ENCODE data around the gene OR2F1. TPM values are rescaled to one million over a fixed set of nuclear protein-coding genes. Genes with fewer than 3 reads are reported as not detected.

Gene OR2F1, protein sequence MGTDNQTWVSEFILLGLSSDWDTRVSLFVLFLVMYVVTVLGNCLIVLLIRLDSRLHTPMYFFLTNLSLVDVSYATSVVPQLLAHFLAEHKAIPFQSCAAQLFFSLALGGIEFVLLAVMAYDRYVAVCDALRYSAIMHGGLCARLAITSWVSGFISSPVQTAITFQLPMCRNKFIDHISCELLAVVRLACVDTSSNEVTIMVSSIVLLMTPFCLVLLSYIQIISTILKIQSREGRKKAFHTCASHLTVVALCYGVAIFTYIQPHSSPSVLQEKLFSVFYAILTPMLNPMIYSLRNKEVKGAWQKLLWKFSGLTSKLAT
- not detected in 2 replicates for total RNA-seq (2012; rRNA removed)

DNA sequence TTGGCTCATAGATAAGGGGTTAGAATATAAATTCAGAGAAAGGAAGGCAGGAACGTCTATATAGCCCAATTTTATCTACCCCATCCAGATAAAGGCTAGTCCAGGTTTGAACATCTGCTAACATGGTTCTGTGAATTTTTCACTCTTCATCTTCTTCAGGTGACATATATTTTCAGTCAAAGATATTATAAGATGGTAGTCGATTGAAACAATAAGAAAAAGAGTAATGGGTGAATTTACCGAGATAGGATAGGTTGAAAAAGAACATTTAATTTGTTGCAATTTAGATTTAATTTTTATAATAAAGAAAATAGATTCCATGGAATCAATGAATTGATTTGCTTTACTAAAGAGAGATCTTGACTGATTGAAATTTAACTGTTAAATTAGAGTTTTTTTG lies at the start of gene OR2F1:
TSS of gene OR2F1 (plus strand) at position 301 of the 400 bp plus-strand sequence. CDS start 5,127 bp downstream, outside the sequence.
- no peak within 1 kb of the TSS for H3K4me3 ChIP-seq (ENCODE audit: low read length)
- no peak within 1 kb of the TSS for H3K9ac ChIP-seq (ENCODE audit: low read depth, low read length)
- no peak within 1 kb of the TSS for H3K4me2 ChIP-seq (ENCODE audit: low read length)
- H3K4me1 ChIP-seq (ENCODE audit: control insufficient read depth, insufficient read depth, low read length), result no peaks in the 10 kb centered on the region
- no peaks in the 10 kb centered on the region for H3K36me3 ChIP-seq (ENCODE audit: insufficient read depth, low read length)
- no peaks in the 10 kb centered on the region for H3K27me3 ChIP-seq (ENCODE audit: control insufficient read depth, insufficient read depth, low read length)
- no peaks in the 10 kb centered on the region for H3K9me3 ChIP-seq (replicated peaks; ENCODE audit: low read length)

DNA sequence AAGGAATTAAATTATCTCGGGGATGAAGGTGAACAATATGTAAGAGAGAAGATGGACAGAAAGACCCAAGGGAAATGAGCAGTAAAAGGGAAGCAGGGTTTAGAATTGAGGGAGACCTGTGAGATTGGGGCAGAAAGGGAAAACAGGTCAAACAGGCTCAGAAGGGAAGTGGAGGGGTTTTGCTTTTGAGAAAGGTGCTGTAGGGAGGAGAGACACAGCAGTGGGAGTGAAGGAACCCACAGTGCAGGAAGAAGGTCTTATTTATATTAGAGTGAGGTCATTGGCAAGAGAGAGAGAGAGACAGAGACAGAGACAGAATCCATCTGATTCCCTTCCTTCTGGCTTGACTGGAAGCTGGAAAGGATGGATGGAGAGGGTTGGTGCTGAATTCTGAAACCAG lies 49.1 kb upstream of the OR2F1 start:
- Histone ChIP-seq H3K4me1 (ENCODE audit: control insufficient read depth, insufficient read depth, low read length) (peaks cover 4% of the 10 kb centered on the region), H3K9ac (ENCODE audit: low read depth, low read length) (no peak overlapping the region), H3K4me2 (ENCODE audit: low read length) (no peak overlapping the region), H3K9me3 (replicated peaks; ENCODE audit: low read length) (no peaks in the 10 kb centered on the region), H3K4me3 (ENCODE audit: low read length) (no peak overlapping the region), H3K36me3 (ENCODE audit: insufficient read depth, low read length) (no peaks in the 10 kb centered on the region), H3K27me3 (ENCODE audit: control insufficient read depth, insufficient read depth, low read length) (no peaks in the 10 kb centered on the region)

DNA sequence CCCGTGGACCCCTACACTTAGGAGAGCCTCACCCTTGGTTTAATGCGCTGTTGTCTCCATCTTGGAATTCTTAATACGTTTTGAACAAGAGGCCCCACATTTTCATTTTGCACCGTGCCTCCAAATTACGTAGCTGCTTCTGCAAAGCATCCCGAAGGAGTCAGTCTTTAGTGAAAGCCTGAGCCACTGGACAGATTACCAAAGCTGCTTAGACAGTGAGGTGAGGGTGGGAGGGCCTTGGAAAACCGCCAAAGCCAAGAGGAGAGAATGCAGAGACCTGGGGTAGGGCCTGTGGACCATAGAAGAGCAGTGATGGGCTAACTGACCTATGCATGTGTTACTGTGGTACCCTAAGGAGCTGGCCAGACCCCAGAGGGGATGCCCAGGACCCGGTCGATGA lies 48.5 kb upstream of the OR2F1 start:
- H3K36me3 ChIP-seq (ENCODE audit: insufficient read depth, low read length), result no peaks in the 10 kb centered on the region
- H3K9me3 ChIP-seq (replicated peaks; ENCODE audit: low read length), result no peaks in the 10 kb centered on the region
- H3K4me3 ChIP-seq (ENCODE audit: low read length), result no peak overlapping the region
- no peaks in the 10 kb centered on the region for H3K27me3 ChIP-seq (ENCODE audit: control insufficient read depth, insufficient read depth, low read length)
- no peaks in the 10 kb centered on the region for H3K4me1 ChIP-seq (ENCODE audit: control insufficient read depth, insufficient read depth, low read length)
- H3K4me2 ChIP-seq (ENCODE audit: low read length), result no peak overlapping the region
- H3K9ac ChIP-seq (ENCODE audit: low read depth, low read length), result no peak overlapping the region

DNA sequence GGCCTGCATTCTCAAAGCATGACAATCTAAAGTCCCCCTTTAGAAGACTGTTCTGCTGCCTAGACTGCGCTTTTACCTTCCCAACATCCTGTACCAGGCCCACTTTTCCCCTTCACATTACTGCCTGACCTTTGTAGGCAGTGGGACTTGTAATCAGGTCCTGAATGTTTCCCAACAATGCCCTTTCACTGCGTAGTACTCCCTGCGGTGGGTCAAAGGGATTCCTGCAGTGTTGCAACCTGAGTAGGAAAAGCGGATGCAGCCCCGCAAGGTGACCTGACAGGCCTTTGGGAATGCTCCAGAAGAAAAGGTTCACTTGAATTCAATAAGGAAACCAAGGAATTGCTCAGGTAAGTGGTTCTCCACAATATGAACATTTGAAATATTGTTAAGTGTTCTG lies 47.7 kb upstream of the OR2F1 start:
- no peaks in the 10 kb centered on the region for H3K27me3 ChIP-seq (ENCODE audit: control insufficient read depth, insufficient read depth, low read length)
- no peaks in the 10 kb centered on the region for H3K4me1 ChIP-seq (ENCODE audit: control insufficient read depth, insufficient read depth, low read length)
- H3K9ac ChIP-seq (ENCODE audit: low read depth, low read length), result no peak overlapping the region
- H3K4me2 ChIP-seq (ENCODE audit: low read length), result no peak overlapping the region
- H3K4me3 ChIP-seq (ENCODE audit: low read length), result no peak overlapping the region
- no peaks in the 10 kb centered on the region for H3K36me3 ChIP-seq (ENCODE audit: insufficient read depth, low read length)
- H3K9me3 ChIP-seq (replicated peaks; ENCODE audit: low read length), result no peaks in the 10 kb centered on the region

DNA sequence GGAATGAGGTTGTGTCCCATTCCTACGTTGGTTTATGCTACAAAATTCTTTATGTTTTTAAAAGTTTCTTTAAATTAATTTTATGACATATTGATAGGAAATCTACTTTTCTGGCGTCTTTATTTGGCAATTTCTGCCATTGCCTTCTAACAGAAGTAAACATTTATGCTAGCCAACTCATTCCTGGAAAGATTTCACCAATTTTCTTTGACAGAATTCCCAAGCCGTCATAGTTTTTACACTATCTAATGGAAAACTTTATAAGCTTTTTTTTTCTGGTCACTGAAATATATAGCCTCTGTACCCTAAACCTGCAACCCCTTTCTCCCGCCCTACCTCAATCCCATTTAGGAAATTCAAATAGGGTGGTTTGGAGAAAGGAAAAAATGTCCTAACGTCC lies 46.5 kb upstream of the OR2F1 start:
- Histone ChIP-seq H3K4me1 (ENCODE audit: control insufficient read depth, insufficient read depth, low read length) (no peaks in the 10 kb centered on the region), H3K4me2 (ENCODE audit: low read length) (no peak overlapping the region), H3K9me3 (replicated peaks; ENCODE audit: low read length) (no peaks in the 10 kb centered on the region)

DNA sequence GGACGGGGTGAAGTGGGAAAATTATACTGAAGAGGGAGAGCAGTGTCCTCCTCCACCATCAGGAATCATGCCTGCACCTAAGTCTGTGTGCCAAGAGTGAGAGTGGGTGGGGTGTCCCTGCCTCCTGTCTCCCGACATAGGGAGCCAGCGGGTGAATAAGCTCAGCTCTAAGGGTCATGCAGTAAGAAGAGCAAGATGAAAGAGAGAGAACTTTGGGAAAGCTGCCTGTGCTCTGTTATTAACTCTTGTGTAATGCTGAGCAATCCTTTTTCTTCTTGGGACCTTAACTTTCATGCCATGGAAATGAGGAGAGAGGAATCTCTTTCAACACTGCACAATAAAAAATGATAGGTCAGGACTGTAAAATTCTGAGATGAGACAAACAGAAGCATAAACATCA lies 44.8 kb upstream of the OR2F1 start:
- H3K4me3 ChIP-seq (ENCODE audit: low read length), result no peak overlapping the region
- H3K9me3 ChIP-seq (replicated peaks; ENCODE audit: low read length), result no peaks in the 10 kb centered on the region
- H3K4me2 ChIP-seq (ENCODE audit: low read length), result no peak overlapping the region
- no peaks in the 10 kb centered on the region for H3K27me3 ChIP-seq (ENCODE audit: control insufficient read depth, insufficient read depth, low read length)
- H3K4me1 ChIP-seq (ENCODE audit: control insufficient read depth, insufficient read depth, low read length), result no peaks in the 10 kb centered on the region
- H3K9ac ChIP-seq (ENCODE audit: low read depth, low read length), result no peak overlapping the region
- H3K36me3 ChIP-seq (ENCODE audit: insufficient read depth, low read length), result no peaks in the 10 kb centered on the region

More for the DNA sequence above, 46.5 kb upstream of the OR2F1 start:
- Histone ChIP-seq H3K4me3 (ENCODE audit: low read length) (no peak overlapping the region), H3K36me3 (ENCODE audit: insufficient read depth, low read length) (no peaks in the 10 kb centered on the region), H3K9ac (ENCODE audit: low read depth, low read length) (no peak overlapping the region), H3K27me3 (ENCODE audit: control insufficient read depth, insufficient read depth, low read length) (no peaks in the 10 kb centered on the region)

DNA sequence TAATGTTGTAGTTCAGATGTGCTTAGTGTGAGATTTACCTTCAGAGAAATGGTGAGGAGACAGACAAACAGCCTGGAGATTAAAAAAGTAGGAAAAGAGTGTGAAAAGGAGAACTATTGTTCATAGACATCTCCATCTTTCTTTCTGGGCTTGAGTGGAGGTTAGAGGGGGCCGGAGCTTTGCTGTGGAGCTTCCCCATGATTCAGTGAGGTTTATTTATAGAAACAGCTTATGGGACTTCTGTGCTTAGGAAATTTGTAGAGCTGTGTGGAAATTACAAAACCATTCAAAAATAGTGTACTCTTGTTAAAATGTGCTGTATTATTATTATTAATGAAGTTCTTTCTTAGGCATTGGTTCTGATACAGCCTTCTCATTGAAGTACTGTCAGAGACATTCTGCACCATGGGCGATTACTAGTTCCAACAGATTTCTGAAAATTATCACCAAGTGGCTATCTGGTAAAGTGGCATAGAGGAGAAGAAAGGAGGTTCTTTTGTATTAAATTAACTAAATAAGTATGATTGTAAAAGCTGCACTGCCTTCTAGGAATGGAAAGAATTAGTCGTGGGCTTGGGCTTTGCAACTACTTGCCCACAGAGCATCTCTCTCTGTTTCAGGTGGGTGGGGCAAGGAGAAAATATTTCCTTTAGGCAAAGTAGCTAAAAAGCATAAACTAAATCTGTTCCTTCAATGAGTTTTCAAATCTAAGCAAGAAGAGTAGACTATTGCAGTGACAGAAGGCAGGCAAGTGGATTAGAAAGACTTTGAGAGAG lies 44.0 kb upstream of the OR2F1 start:
- Histone ChIP-seq H3K4me1 (ENCODE audit: control insufficient read depth, insufficient read depth, low read length) (no peaks in the 10 kb centered on the region), H3K4me2 (ENCODE audit: low read length) (no peak overlapping the region), H3K36me3 (ENCODE audit: insufficient read depth, low read length) (no peaks in the 10 kb centered on the region), H3K27me3 (ENCODE audit: control insufficient read depth, insufficient read depth, low read length) (no peaks in the 10 kb centered on the region), H3K9me3 (replicated peaks; ENCODE audit: low read length) (no peaks in the 10 kb centered on the region), H3K9ac (ENCODE audit: low read depth, low read length) (no peak overlapping the region), H3K4me3 (ENCODE audit: low read length) (no peak overlapping the region)

DNA sequence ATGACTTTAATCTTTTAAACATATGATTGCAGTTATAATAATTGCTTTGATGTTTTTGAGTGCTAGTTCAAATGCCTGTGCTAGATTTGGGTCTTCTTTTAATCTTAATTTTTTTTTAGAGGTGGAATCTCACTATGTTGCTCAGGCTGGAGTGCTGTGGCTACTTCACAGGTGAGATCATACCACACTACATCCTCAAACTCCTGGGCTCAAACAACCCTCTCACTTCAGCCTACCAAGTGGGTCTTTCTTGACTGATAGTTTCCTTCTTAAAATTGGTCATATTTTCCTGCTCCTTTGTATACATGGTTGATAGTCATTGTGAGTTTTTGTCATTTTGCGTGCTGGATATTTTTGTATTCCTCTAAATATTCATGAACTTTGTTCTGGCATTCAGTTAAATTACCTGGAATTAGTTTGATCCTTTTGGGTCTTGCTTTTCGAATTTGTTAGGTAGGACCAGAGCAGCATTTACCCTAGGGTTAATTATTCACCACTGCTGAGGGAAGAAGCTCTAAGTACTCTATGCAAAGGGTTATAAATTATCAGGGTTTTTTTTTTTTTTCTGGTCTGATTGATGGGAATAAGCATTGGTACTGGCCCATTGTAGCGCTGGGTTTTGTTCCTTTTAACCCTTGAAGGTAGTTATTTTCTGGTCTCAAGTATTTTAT lies 40.6 kb upstream of the OR2F1 start:
- no peaks in the 10 kb centered on the region for H3K4me1 ChIP-seq (ENCODE audit: control insufficient read depth, insufficient read depth, low read length)

DNA sequence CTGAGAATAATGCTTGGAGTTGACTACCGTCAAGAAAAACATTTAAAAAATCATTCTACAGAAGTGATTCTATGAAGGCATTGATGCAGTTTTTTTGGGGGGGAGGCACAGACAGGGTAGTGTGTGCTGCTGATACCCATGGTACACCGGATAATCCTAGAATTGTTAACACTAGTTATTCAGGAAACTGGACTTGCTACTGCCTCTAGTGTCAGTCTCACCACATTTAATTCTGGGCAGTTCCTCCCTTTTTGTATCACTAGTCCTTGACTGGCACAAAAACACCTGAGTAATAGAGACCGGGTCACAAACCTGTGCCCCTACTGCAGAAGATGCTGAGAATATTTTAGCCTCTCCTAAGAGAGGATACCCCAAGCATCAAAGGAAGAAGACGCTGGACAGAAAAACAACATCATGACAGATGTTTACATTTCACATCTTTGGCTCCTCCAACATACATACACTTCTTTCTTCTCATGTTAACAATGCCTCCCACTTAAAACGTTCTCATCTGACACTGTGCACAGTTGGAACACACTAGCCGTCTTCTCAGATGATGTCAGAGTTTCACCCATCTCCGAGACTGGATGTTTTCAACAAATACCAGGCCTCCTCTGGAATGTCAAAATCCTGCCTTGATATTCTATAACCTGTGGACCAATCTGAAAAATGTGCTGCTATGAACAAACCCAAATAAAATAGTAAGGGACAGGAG lies 39.5 kb upstream of the OR2F1 start:
- no peak overlapping the region for H3K9ac ChIP-seq (ENCODE audit: low read depth, low read length)
- H3K9me3 ChIP-seq (replicated peaks; ENCODE audit: low read length), result no peaks in the 10 kb centered on the region
- no peak overlapping the region for H3K4me3 ChIP-seq (ENCODE audit: low read length)
- H3K4me1 ChIP-seq (ENCODE audit: control insufficient read depth, insufficient read depth, low read length), result no peaks in the 10 kb centered on the region
- H3K4me2 ChIP-seq (ENCODE audit: low read length), result no peak overlapping the region
- no peaks in the 10 kb centered on the region for H3K36me3 ChIP-seq (ENCODE audit: insufficient read depth, low read length)
- H3K27me3 ChIP-seq (ENCODE audit: control insufficient read depth, insufficient read depth, low read length), result no peaks in the 10 kb centered on the region

More for the DNA sequence above, 40.6 kb upstream of the OR2F1 start:
- no peak overlapping the region for H3K4me3 ChIP-seq (ENCODE audit: low read length)
- no peak overlapping the region for H3K4me2 ChIP-seq (ENCODE audit: low read length)
- no peak overlapping the region for H3K9ac ChIP-seq (ENCODE audit: low read depth, low read length)
- H3K9me3 ChIP-seq (replicated peaks; ENCODE audit: low read length), result no peaks in the 10 kb centered on the region
- no peaks in the 10 kb centered on the region for H3K36me3 ChIP-seq (ENCODE audit: insufficient read depth, low read length)
- H3K27me3 ChIP-seq (ENCODE audit: control insufficient read depth, insufficient read depth, low read length), result no peaks in the 10 kb centered on the region

DNA sequence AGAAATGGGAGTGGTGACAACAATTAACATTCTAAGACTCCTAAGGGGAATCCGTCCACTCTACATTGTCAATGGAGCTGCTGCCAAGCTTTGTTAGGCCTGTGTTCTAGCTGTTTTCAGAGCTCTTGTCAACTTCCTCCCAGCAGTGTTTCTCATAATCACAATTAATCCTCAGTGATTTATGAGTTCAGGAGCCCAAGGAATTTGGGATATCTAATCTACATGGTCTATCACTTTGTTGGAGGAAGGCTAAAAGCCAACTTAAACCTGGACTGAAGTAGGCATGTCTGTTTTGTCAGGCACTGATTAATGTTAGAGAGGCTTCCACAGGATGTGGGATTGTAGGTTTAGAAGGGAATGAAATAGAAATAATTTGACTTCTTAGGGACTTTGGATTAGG lies 29.8 kb upstream of the OR2F1 start:
- H3K27me3 ChIP-seq (ENCODE audit: control insufficient read depth, insufficient read depth, low read length), result no peaks in the 10 kb centered on the region
- H3K4me3 ChIP-seq (ENCODE audit: low read length), result no peak overlapping the region
- no peaks in the 10 kb centered on the region for H3K36me3 ChIP-seq (ENCODE audit: insufficient read depth, low read length)
- H3K9me3 ChIP-seq (replicated peaks; ENCODE audit: low read length), result no peaks in the 10 kb centered on the region
- peaks cover 7% of the 10 kb centered on the region for H3K4me1 ChIP-seq (ENCODE audit: control insufficient read depth, insufficient read depth, low read length)
- no peak overlapping the region for H3K4me2 ChIP-seq (ENCODE audit: low read length)
- H3K9ac ChIP-seq (ENCODE audit: low read depth, low read length), result no peak overlapping the region
